ENCODE measurements around the gene MOCS1. TPM values are rescaled to one million over a fixed set of nuclear protein-coding genes. Genes with fewer than 3 reads are reported as not detected.

MOCS1 gene
- total and polyA plus RNA-seq, 12 donors = 15.9 to 40.0 (median 20.9) TPM

GRCh38 chr6:39901670-39902069 is 32.6 kb downstream of the MOCS1 start:
- WGBS, 2 donors = 80 to 83% methylated on average over 19 of the region's 19 CpGs
- Histone ChIP-seq H3K27ac (no peak overlapping the region), H3K4me3 (no peak overlapping the region), H3K27me3 (no peaks in the 10 kb centered on the region), H3K9me3 (no peaks in the 10 kb centered on the region), H3K36me3 (peaks cover 0 to 91% (median 0%) of the 10 kb centered on the region in 9 donors), H3K4me1 (no peaks in the 10 kb centered on the region)
- intact Hi-C loops (cut with DNase I) = no loop called here
- peak in 2 of 8 donors; percentile 5 to 18 for ATAC-seq
- DNase-seq = no peak
- TF ChIP-seq, protein P1, sequence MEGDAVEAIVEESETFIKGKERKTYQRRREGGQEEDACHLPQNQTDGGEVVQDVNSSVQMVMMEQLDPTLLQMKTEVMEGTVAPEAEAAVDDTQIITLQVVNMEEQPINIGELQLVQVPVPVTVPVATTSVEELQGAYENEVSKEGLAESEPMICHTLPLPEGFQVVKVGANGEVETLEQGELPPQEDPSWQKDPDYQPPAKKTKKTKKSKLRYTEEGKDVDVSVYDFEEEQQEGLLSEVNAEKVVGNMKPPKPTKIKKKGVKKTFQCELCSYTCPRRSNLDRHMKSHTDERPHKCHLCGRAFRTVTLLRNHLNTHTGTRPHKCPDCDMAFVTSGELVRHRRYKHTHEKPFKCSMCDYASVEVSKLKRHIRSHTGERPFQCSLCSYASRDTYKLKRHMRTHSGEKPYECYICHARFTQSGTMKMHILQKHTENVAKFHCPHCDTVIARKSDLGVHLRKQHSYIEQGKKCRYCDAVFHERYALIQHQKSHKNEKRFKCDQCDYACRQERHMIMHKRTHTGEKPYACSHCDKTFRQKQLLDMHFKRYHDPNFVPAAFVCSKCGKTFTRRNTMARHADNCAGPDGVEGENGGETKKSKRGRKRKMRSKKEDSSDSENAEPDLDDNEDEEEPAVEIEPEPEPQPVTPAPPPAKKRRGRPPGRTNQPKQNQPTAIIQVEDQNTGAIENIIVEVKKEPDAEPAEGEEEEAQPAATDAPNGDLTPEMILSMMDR (IDR thresholded peaks at IDR 0.05) = no peak

- Histone ChIP-seq H3K36me3 (peaks cover 0 to 89% (median 0%) of the 10 kb centered on the region in 9 donors), H3K9me3 (no peaks in the 10 kb centered on the region), H3K27me3 (no peaks in the 10 kb centered on the region), H3K4me1 (no peaks in the 10 kb centered on the region), H3K4me3 (no peak overlapping the region), H3K27ac (no peak overlapping the region)
- DNase-seq (no peak), ATAC-seq (no peak)
- intact Hi-C loops (cut with DNase I) = no loop called here
- TF ChIP-seq, protein P1 (IDR thresholded peaks at IDR 0.05) = no peak
- 82 to 85% methylated on average over 10 of the region's 10 CpGs for WGBS, 2 donors
Observed at GRCh38 chr6:39901116-39901655, 33.1 kb downstream of the MOCS1 start.

DNA sequence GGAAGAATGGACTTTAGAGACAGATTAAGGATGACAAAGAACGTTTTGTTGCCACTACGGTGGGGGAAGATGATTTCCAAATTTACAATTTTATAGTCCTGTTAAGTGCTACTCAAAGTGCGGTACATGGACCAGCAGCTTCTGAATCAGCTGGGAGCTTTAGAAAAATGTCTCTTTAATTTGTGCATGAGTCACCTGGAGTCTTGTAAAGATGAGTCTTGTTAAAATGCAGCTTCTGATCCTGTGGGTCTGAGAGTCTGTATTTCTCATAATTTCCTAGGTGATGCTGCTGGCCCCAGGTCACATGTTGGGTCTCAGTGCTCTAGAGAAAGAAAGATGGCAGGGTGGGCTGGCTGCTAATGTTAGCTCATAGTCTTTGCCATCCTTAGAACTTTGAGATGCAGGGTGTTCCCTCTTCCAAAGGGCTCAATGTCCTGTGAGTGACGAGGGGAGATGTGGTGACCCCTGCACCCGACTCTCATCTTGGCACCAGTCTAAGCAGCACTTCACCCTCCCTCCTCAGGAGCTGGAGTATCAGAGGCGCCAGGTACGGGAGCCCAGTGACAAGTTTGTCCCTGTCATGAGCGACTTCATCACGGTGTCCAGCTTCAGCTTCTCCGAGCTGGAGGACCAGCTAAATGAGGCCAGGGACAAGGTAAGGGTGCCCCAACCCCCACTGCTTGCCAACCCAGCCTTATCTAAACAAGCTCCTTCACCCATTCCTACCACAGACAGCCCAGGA is 34.5 kb downstream of the MOCS1 start:
- H3K36me3 ChIP-seq = peaks cover 0 to 86% (median 0%) of the 10 kb centered on the region in 9 donors
- no peak for ATAC-seq
- TF ChIP-seq, protein P1 (IDR thresholded peaks at IDR 0.05) = no peak
- no peak overlapping the region for H3K4me3 ChIP-seq
- no peak overlapping the region for H3K27ac ChIP-seq
- 84 to 86% methylated on average over 10 of the region's 10 CpGs for WGBS, 2 donors
- intact Hi-C loops (cut with DNase I) = loop anchor here in 1 of 10 donors (10.0 kb wide), 1 partner anchor 525 kb away; no protein-coding TSS in a partner anchor
- H3K9me3 ChIP-seq = no peaks in the 10 kb centered on the region
- H3K4me1 ChIP-seq = no peaks in the 10 kb centered on the region
- H3K27me3 ChIP-seq = no peaks in the 10 kb centered on the region
- no peak for DNase-seq

GRCh38 chr6:39898625-39899024 is 35.6 kb downstream of the MOCS1 start:
- no peak for DNase-seq
- Histone ChIP-seq H3K4me3 (no peak overlapping the region), H3K27me3 (no peaks in the 10 kb centered on the region), H3K4me1 (no peaks in the 10 kb centered on the region), H3K27ac (no peak overlapping the region), H3K36me3 (peaks cover 0 to 75% (median 0%) of the 10 kb centered on the region in 9 donors), H3K9me3 (no peaks in the 10 kb centered on the region)
- TF ChIP-seq, protein P1 (IDR thresholded peaks at IDR 0.05) = no peak
- intact Hi-C loops (cut with DNase I) = loop anchor here in 1 of 10 donors (10.0 kb wide), 1 partner anchor 524 kb away; no protein-coding TSS in a partner anchor
- 91 to 93% methylated on average over 4 of the region's 4 CpGs for WGBS, 2 donors
- ATAC-seq = no peak
